Endothelial cell of umbilical vein (primary cell): ENCODE results near the gene SFSWAP. TPM values are rescaled to one million over a fixed set of nuclear protein-coding genes. Genes with fewer than 3 reads are reported as not detected.

Experiments
- BruUV-seq: library from RNA; stranded (reverse); fragments of 400-500 nt; replicated peaks from 2 replicates; lab custom pipeline; 2021; lab: Mats Ljungman, UMichigan
- CTCF ChIA-PET: fragments of 300-600, 350-600 bp; sonication (Branson Sonifier 250); formaldehyde crosslinking; loops from one replicate; lab custom pipeline; 2021; ENCODE audit warnings: antibody characterized with exemption, inconsistent platforms; lab: Charles Lee
- POLR2A ChIA-PET: fragments of 300-600, 350-600 bp; sonication (Branson Sonifier 250); formaldehyde crosslinking; loops from one replicate; lab custom pipeline; 2021; ENCODE audit warnings: antibody characterized with exemption, inconsistent platforms; lab: Charles Lee
- DNase-seq: peaks from one replicate; pipeline ENCODE4 v3.0.0-alpha.2; 2011; ENCODE audit warnings: low read depth, low spot score
- FAIRE-seq: peaks from 2 replicates; lab custom pipeline; 2011; peaks lifted over from hg19 to GRCh38; lab: Jason Lieb, UNC
- H2AFZ ChIP-seq: 2 replicates; pipeline ENCODE4 v1.6.0; 2012; ENCODE audit warnings: low read depth, low read length, control low read depth, inconsistent platforms
- H3K27ac ChIP-seq: 2 replicates; pipeline ENCODE4 v1.5.1; 2011; ENCODE audit warnings: low read depth, mild to moderate bottlenecking, control low read depth, low read length, moderate library complexity; ENCODE audit not compliant: insufficient read depth
- H3K27me3 ChIP-seq, 2 experiments: 2 replicates each; pipeline versions ENCODE4 v1.6.0 to v1.6.1; 2011; ENCODE audit warnings: low read length in 2 of 2, mixed read lengths in 1 of 2; ENCODE audit not compliant: control insufficient read depth in 2 of 2, insufficient read depth in 2 of 2
- H3K36me3 ChIP-seq, 2 experiments: 2 replicates in 1 of 2; 3 replicates in 1 of 2; pipeline ENCODE4 v1.5.1; 2011; ENCODE audit warnings: low read length in 2 of 2, mild to moderate bottlenecking in 1 of 2, moderate library complexity in 1 of 2; ENCODE audit not compliant: control insufficient read depth in 2 of 2, insufficient read depth in 2 of 2; ENCODE audit errors: extremely low read depth in 1 of 2
- H3K4me1 ChIP-seq: 3 replicates; pipeline ENCODE4 v1.5.1; 2011; ENCODE audit warnings: mild to moderate bottlenecking, low read length; ENCODE audit not compliant: control insufficient read depth, insufficient read depth; ENCODE audit errors: extremely low read depth
- H3K4me2 ChIP-seq: 2 replicates; pipeline ENCODE4 v1.6.1; 2011; ENCODE audit warnings: low read length, control low read depth, mixed read lengths; ENCODE audit not compliant: insufficient read depth
- H3K4me3 ChIP-seq, 3 experiments: fragments of 200-600 bp in 1 of 3; sonication (generic), shearing (Covaris generic) in 1 of 3; replicated peaks in 1 of 3; 2 replicates each; pipeline ENCODE4 v1.5.1; 2011 to 2016; ENCODE audit warnings: control low read depth in 3 of 3, low read length in 3 of 3, mild to moderate bottlenecking in 2 of 3, inconsistent platforms in 1 of 3, low read depth in 1 of 3, moderate library complexity in 1 of 3; ENCODE audit not compliant: insufficient read depth in 1 of 3
- H3K79me2 ChIP-seq: 2 replicates; pipeline ENCODE4 v1.6.0; 2012; ENCODE audit warnings: low read length, inconsistent platforms; ENCODE audit not compliant: control insufficient read depth, insufficient read depth
- H3K9ac ChIP-seq: replicated peaks from 2 replicates; pipeline ENCODE3; 2011; ENCODE audit warnings: low read length, control low read depth; ENCODE audit not compliant: insufficient read depth; ENCODE audit errors: extremely low read depth
- H3K9me1 ChIP-seq: replicated peaks from 3 replicates; pipeline ENCODE4 v1.6.0; 2011; ENCODE audit warnings: mild to moderate bottlenecking, low read length; ENCODE audit not compliant: control insufficient read depth, insufficient read depth; ENCODE audit errors: extremely low read depth
- H3K9me3 ChIP-seq: replicated peaks from 2 replicates; pipeline ENCODE4 v1.5.1; 2012; ENCODE audit warnings: low read length, inconsistent platforms; ENCODE audit not compliant: control insufficient read depth, insufficient read depth
- H4K20me1 ChIP-seq: replicated peaks from 2 replicates; pipeline ENCODE3; 2011; ENCODE audit warnings: mild to moderate bottlenecking, low read length; ENCODE audit not compliant: control insufficient read depth, insufficient read depth; ENCODE audit errors: extremely low read depth
- EZH2 ChIP-seq: IDR thresholded peaks from 2 replicates; pipeline ENCODE4 v1.6.1; 2012; ENCODE audit warnings: borderline replicate concordance, low read depth, mild to moderate bottlenecking, moderate library complexity, low read length, inconsistent platforms; ENCODE audit not compliant: severe bottlenecking
- FOS ChIP-seq: IDR thresholded peaks from 2 replicates; pipeline ENCODE4 v1.6.1; 2011; ENCODE audit warnings: mild to moderate bottlenecking, low read length, moderate library complexity, borderline replicate concordance; ENCODE audit not compliant: insufficient read depth
- GATA2 ChIP-seq: IDR thresholded peaks from 2 replicates; pipeline ENCODE4 v1.7.0; 2011; ENCODE audit warnings: low read depth, mild to moderate bottlenecking, moderate library complexity, mixed read lengths, low read length; ENCODE audit not compliant: insufficient read length, insufficient read depth
- JUN ChIP-seq: IDR thresholded peaks from 2 replicates; pipeline ENCODE4 v1.6.1; 2011; ENCODE audit warnings: borderline replicate concordance, low read depth; ENCODE audit not compliant: insufficient read length, insufficient read depth
- MYC ChIP-seq: IDR thresholded peaks from one replicate; pipeline ENCODE4 v1.6.1; 2011; ENCODE audit warnings: mild to moderate bottlenecking, low read depth, low read length
- POLR2A ChIP-seq: IDR thresholded peaks from 2 replicates; pipeline ENCODE4 v1.6.1; 2012; ENCODE audit warnings: low read depth, mild to moderate bottlenecking, control low read depth, low read length
- POLR2AphosphoS5 ChIP-seq: IDR thresholded peaks from 2 replicates; pipeline ENCODE4 v1.6.1; 2012; ENCODE audit warnings: low read depth, mild to moderate bottlenecking, control low read depth, low read length, moderate library complexity; ENCODE audit not compliant: insufficient read depth
- dilution Hi-C: fragments of 300-500 bp; cut with MboI; formaldehyde crosslinking; loops from one replicate; pipeline ENCODE4 v1.15.0; 2019; ENCODE audit warnings: low sequenced_read_pairs; ENCODE audit not compliant: extremely low pct_ligation_motif_present
- intact Hi-C: fragments of 100-400 bp; cut with micrococcal nuclease; formaldehyde crosslinking; loops from one replicate; pipeline ENCODE4 v1.10.0; 2022
- polyA plus RNA-seq, 4 experiments: library from polyadenylated mRNA; depleted of rRNA in 3 of 4; stranded (reverse) in 3 of 4; unstranded in 1 of 4; fragments of >200 nt; gene quantifications; 2 replicates each; pipeline versions ENCODE4 v1.2.1 to v1.2.3, GENCODE V29; 2011 to 2012; ENCODE audit warnings: missing spikeins in 1 of 4
- total RNA-seq: library from RNA; stranded (reverse); gene quantifications from 2 replicates; pipeline ENCODE4 v1.2.3, GENCODE V29; 2021
- TF ChIP-seq, protein P1 (sequence below), 2 donors: IDR thresholded peaks; 1 replicate in 1 of 2; 2 replicates in 1 of 2; pipeline ENCODE4 v1.5.1; 2011; ENCODE audit warnings: low read length in 2 of 2, mild to moderate bottlenecking in 2 of 2, moderate library complexity in 2 of 2, control low read depth in 1 of 2, inconsistent platforms in 1 of 2, low read depth in 1 of 2; ENCODE audit not compliant: insufficient read depth in 1 of 2; ENCODE audit errors: extremely low read depth in 1 of 2
- TF ChIP-seq, protein P2 (sequence below): IDR thresholded peaks from 2 replicates; pipeline ENCODE4 v1.6.1; 2011; ENCODE audit not compliant: insufficient read depth, insufficient read length

SFSWAP gene
- total and polyA plus RNA-seq, 2 donors (not counting 3 experiments of a cell fraction or from before 2014, with no cell fraction given) = 38.1 to 53.3 TPM

DNA sequence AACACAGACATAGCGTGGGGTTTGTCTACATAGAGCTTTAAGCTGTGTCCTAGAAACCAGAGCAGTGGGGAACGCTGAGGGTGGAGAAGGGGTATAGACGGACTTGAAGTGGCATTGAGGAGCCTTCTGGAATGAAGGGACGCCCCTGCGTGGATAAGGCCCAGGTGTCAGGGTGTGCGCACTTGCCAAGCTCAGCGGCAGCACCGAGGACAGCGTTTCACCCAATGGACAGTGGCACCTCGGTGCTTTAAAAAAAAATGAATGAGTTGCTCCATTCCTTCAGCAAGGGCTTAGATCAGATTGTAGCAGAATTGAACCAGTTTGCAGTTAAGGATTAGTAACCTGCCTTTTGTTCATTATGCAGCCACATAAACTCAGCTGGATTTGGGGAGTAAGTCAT is 83.7 kb downstream of the SFSWAP start:
- CTCF ChIA-PET = no interaction called here
- H3K79me2 ChIP-seq = no peaks in the 10 kb centered on the region
- H3K4me2 ChIP-seq = no peak overlapping the region
- H3K9me3 ChIP-seq = no peaks in the 10 kb centered on the region
- intact Hi-C loops = no loop called here
- H3K36me3 ChIP-seq = peaks cover 6 to 10% of the 10 kb centered on the region in 2 experiments
- H2AFZ ChIP-seq = no peak overlapping the region
- H4K20me1 ChIP-seq = no peaks in the 10 kb centered on the region
- no peak overlapping the region for H3K4me3 ChIP-seq
- BruUV-seq = no TSS peak
- dilution Hi-C loops = no loop called here
- H3K27me3 ChIP-seq = no peaks in the 10 kb centered on the region
- FAIRE-seq (no peak), DNase-seq (no peak)
- TF ChIP-seq, protein P1, sequence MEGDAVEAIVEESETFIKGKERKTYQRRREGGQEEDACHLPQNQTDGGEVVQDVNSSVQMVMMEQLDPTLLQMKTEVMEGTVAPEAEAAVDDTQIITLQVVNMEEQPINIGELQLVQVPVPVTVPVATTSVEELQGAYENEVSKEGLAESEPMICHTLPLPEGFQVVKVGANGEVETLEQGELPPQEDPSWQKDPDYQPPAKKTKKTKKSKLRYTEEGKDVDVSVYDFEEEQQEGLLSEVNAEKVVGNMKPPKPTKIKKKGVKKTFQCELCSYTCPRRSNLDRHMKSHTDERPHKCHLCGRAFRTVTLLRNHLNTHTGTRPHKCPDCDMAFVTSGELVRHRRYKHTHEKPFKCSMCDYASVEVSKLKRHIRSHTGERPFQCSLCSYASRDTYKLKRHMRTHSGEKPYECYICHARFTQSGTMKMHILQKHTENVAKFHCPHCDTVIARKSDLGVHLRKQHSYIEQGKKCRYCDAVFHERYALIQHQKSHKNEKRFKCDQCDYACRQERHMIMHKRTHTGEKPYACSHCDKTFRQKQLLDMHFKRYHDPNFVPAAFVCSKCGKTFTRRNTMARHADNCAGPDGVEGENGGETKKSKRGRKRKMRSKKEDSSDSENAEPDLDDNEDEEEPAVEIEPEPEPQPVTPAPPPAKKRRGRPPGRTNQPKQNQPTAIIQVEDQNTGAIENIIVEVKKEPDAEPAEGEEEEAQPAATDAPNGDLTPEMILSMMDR (IDR thresholded peaks at IDR 0.05; ENCODE audit: extremely low read depth in 1 of 2, insufficient read depth in 1 of 2, low read depth in 1 of 2, low read length in 2 of 2) = no peak
- TF ChIP-seq POLR2AphosphoS5 = no peak
- TF ChIP-seq GATA2 = no peak
- TF ChIP-seq, protein P2, sequence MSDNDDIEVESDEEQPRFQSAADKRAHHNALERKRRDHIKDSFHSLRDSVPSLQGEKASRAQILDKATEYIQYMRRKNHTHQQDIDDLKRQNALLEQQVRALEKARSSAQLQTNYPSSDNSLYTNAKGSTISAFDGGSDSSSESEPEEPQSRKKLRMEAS = no peak
- TF ChIP-seq JUN = no peak
- no peak for TF ChIP-seq EZH2
- no peak for TF ChIP-seq MYC
- no peak for TF ChIP-seq POLR2A
- TF ChIP-seq FOS = no peak
- no peaks in the 10 kb centered on the region for H3K4me1 ChIP-seq
- H3K9ac ChIP-seq = no peak overlapping the region
- POLR2A ChIA-PET = interaction anchor here (0.7 kb wide), 1 partner anchor 13 kb away, joined by 3 read pairs; no protein-coding TSS in a partner anchor
- no peaks in the 10 kb centered on the region for H3K9me1 ChIP-seq
- no peak overlapping the region for H3K27ac ChIP-seq
